Measurements from ENCODE around the gene OR56B4. TPM values are rescaled to one million over a fixed set of nuclear protein-coding genes. Genes with fewer than 3 reads are reported as not detected.

OR56B4 gene
- total and polyA plus RNA-seq, 10 of the 15 experiments (the other 5 are each of a cell fraction or from before 2014, with no cell fraction given) = not detected

- TF ChIP-seq HSF1 (IDR thresholded peaks at IDR 0.05; ENCODE audit: low read depth, low read length) = no peak
- TF ChIP-seq ETV6 (conservative IDR thresholded peaks at IDR 0.05 in 1 of 2, IDR thresholded peaks at IDR 0.05 in 1 of 2; ENCODE audit: borderline replicate concordance in 1 of 2, low read depth in 1 of 2) = no peak
- TF ChIP-seq CHD1 (IDR thresholded peaks at IDR 0.05; ENCODE audit: low read depth, low read length) = no peak
- no peak for TF ChIP-seq SUPT20H (IDR thresholded peaks at IDR 0.05; ENCODE audit: borderline replicate concordance, control insufficient read depth, low read depth, low read length)
- TF ChIP-seq, protein P1, sequence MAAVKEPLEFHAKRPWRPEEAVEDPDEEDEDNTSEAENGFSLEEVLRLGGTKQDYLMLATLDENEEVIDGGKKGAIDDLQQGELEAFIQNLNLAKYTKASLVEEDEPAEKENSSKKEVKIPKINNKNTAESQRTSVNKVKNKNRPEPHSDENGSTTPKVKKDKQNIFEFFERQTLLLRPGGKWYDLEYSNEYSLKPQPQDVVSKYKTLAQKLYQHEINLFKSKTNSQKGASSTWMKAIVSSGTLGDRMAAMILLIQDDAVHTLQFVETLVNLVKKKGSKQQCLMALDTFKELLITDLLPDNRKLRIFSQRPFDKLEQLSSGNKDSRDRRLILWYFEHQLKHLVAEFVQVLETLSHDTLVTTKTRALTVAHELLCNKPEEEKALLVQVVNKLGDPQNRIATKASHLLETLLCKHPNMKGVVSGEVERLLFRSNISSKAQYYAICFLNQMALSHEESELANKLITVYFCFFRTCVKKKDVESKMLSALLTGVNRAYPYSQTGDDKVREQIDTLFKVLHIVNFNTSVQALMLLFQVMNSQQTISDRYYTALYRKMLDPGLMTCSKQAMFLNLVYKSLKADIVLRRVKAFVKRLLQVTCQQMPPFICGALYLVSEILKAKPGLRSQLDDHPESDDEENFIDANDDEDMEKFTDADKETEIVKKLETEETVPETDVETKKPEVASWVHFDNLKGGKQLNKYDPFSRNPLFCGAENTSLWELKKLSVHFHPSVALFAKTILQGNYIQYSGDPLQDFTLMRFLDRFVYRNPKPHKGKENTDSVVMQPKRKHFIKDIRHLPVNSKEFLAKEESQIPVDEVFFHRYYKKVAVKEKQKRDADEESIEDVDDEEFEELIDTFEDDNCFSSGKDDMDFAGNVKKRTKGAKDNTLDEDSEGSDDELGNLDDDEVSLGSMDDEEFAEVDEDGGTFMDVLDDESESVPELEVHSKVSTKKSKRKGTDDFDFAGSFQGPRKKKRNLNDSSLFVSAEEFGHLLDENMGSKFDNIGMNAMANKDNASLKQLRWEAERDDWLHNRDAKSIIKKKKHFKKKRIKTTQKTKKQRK (IDR thresholded peaks at IDR 0.05; ENCODE audit: low read depth, low read length) = no peak
- TF ChIP-seq KAT2A (conservative IDR thresholded peaks at IDR 0.05; ENCODE audit: control insufficient read depth, low read depth, low read length) = no peak
Observed at GRCh38 chr11:6116638-6117037, 9.2 kb downstream of the OR56B4 start (continued).

DNA sequence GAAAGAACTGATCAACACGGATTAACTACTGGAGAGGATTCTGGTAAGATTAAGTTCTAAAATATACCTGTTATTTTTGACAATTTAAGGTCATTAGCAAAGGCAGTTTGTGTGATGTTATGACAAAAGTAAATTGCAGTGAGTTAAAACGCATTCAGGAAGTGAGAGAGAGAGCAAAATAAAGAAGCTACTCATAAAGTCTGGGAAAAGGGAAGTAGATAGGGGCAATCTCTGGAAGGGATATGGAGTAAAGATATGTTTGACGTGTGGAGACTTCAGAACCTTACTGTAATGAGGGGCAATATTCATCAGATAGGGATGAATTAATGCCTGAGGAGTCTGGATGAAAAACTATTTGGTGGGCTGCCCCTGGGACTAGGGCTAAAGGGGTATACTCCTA, 16.8 kb downstream of the OR56B4 start:
- TF ChIP-seq NFIC (IDR thresholded peaks at IDR 0.05; ENCODE audit: low read depth, low read length) = no peak
- no peak for TF ChIP-seq RELA (IDR thresholded peaks at IDR 0.05; ENCODE audit: borderline replicate concordance, partially characterized antibody)
- TF ChIP-seq LARP7 (IDR thresholded peaks at IDR 0.05) = no peak
- TF ChIP-seq MYC (IDR thresholded peaks at IDR 0.05; ENCODE audit: insufficient read depth, insufficient read length, insufficient replicate concordance, low read length, severe bottlenecking) = no peak
- TF ChIP-seq IKZF2 (IDR thresholded peaks at IDR 0.05) = no peak
- no peak for TF ChIP-seq PML (IDR thresholded peaks at IDR 0.05; ENCODE audit: low read length)
- TF ChIP-seq RFX5 (IDR thresholded peaks at IDR 0.05; ENCODE audit: low read depth, low read length) = no peak
- TF ChIP-seq RUNX3 (IDR thresholded peaks at IDR 0.05; ENCODE audit: low read length) = no peak
- H3K27ac ChIP-seq (ENCODE audit: control insufficient read depth, insufficient read depth) = no peak overlapping the region
- ChIA-PET SMC1A (ENCODE audit: uncharacterized antibody, unreplicated experiment) (interaction anchor here (0.6 kb wide), 1 partner anchor 114 kb away, joined by 3 read pairs; no protein-coding TSS in a partner anchor), POLR2A (no interaction called here), CTCF (no interaction called here), RAD21 (ENCODE audit: unreplicated experiment) (interaction anchor here (0.6 kb wide), 1 partner anchor 170 kb away, joined by 3 read pairs; no protein-coding TSS in a partner anchor)
- no peaks in the 10 kb centered on the region for H3K9me3 ChIP-seq (replicated peaks; ENCODE audit: control insufficient read depth, insufficient read depth, low read length)
- H3K9ac ChIP-seq (ENCODE audit: control insufficient read depth, insufficient read depth, low read length) = no peak overlapping the region
- BruUV-seq (replicated peaks) = no TSS peak
- no peak overlapping the region for H3K4me2 ChIP-seq (ENCODE audit: control insufficient read depth, insufficient read depth)
- H3K79me2 ChIP-seq (ENCODE audit: control insufficient read depth, insufficient read depth, low read length) = no peaks in the 10 kb centered on the region
- H3K36me3 ChIP-seq (ENCODE audit: control insufficient read depth in 2 of 2, insufficient read depth in 2 of 2, low read length in 1 of 2) = no peaks in the 10 kb centered on the region
- intact Hi-C loops (cut with micrococcal nuclease; ENCODE audit: unreplicated experiment) = no loop called here
- H2AFZ ChIP-seq (ENCODE audit: control insufficient read depth, low read depth, low read length) = no peak overlapping the region
- H3K4me3 ChIP-seq = no peak overlapping the region
- H3K4me1 ChIP-seq (ENCODE audit: control insufficient read depth, insufficient read depth, low read length) = no peaks in the 10 kb centered on the region
- in situ Hi-C loops (cut with MboI) = no loop called here
- no peak for ATAC-seq
- no peaks in the 10 kb centered on the region for H3K27me3 ChIP-seq (replicated peaks in 1 of 2; ENCODE audit: control insufficient read depth in 2 of 2, insufficient read depth in 2 of 2, low read length in 1 of 2)
- no peak for DNase-seq (ENCODE audit: low read depth, low spot score)
- 1% methylated on average over 3 of the region's 3 CpGs for WGBS (ENCODE audit: insufficient coverage, insufficient replicate concordance, low lambda C conversion rate, missing lambda C conversion rate)
- H4K20me1 ChIP-seq (ENCODE audit: control insufficient read depth, insufficient read depth) = no peaks in the 10 kb centered on the region
- no peak for FAIRE-seq
